Measurements from ENCODE around the gene ZDHHC22.

- TF ChIP-seq, protein P1, sequence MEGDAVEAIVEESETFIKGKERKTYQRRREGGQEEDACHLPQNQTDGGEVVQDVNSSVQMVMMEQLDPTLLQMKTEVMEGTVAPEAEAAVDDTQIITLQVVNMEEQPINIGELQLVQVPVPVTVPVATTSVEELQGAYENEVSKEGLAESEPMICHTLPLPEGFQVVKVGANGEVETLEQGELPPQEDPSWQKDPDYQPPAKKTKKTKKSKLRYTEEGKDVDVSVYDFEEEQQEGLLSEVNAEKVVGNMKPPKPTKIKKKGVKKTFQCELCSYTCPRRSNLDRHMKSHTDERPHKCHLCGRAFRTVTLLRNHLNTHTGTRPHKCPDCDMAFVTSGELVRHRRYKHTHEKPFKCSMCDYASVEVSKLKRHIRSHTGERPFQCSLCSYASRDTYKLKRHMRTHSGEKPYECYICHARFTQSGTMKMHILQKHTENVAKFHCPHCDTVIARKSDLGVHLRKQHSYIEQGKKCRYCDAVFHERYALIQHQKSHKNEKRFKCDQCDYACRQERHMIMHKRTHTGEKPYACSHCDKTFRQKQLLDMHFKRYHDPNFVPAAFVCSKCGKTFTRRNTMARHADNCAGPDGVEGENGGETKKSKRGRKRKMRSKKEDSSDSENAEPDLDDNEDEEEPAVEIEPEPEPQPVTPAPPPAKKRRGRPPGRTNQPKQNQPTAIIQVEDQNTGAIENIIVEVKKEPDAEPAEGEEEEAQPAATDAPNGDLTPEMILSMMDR (tag by site-specific recombination; IDR thresholded peaks at IDR 0.05) = no peak
- TF ChIP-seq, protein P2, sequence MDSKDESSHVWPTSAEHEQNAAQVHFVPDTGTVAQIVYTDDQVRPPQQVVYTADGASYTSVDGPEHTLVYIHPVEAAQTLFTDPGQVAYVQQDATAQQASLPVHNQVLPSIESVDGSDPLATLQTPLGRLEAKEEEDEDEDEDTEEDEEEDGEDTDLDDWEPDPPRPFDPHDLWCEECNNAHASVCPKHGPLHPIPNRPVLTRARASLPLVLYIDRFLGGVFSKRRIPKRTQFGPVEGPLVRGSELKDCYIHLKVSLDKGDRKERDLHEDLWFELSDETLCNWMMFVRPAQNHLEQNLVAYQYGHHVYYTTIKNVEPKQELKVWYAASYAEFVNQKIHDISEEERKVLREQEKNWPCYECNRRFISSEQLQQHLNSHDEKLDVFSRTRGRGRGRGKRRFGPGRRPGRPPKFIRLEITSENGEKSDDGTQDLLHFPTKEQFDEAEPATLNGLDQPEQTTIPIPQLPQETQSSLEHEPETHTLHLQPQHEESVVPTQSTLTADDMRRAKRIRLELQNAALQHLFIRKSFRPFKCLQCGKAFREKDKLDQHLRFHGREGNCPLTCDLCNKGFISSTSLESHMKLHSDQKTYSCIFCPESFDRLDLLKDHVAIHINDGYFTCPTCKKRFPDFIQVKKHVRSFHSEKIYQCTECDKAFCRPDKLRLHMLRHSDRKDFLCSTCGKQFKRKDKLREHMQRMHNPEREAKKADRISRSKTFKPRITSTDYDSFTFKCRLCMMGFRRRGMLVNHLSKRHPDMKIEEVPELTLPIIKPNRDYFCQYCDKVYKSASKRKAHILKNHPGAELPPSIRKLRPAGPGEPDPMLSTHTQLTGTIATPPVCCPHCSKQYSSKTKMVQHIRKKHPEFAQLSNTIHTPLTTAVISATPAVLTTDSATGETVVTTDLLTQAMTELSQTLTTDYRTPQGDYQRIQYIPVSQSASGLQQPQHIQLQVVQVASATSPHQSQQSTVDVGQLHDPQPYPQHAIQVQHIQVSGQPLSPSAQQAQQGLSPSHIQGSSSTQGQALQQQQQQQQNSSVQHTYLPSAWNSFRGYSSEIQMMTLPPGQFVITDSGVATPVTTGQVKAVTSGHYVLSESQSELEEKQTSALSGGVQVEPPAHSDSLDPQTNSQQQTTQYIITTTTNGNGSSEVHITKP (tag by site-specific recombination; IDR thresholded peaks at IDR 0.05) = no peak
- no peak for TF ChIP-seq WT1 (tag by site-specific recombination; IDR thresholded peaks at IDR 0.05)
- no peak for TF ChIP-seq ZNF768 (tag by site-specific recombination; IDR thresholded peaks at IDR 0.05)
- TF ChIP-seq ZNF174 (tag by site-specific recombination; IDR thresholded peaks at IDR 0.05) = no peak
- no peak for TF ChIP-seq GLI4 (tag by site-specific recombination; IDR thresholded peaks at IDR 0.05)
- TF ChIP-seq ZNF692 (tag by site-specific recombination; IDR thresholded peaks at IDR 0.05) = no peak
- TF ChIP-seq ZNF311 (tag by site-specific recombination; IDR thresholded peaks at IDR 0.05; ENCODE audit: borderline replicate concordance) = no peak
- TF ChIP-seq BCL11A (tag by site-specific recombination; IDR thresholded peaks at IDR 0.05; ENCODE audit: low read depth) = no peak
Measured at GRCh38 chr14:77111021-77111420, 30.6 kb downstream of the ZDHHC22 start.
